ENCODE measurements around the gene KIF1C. TPM values are rescaled to one million over a fixed set of nuclear protein-coding genes. Genes with fewer than 3 reads are reported as not detected.
"Not testable (repeated sequence)": the region's sequence is repeated elsewhere in the genome, so short reads cannot be mapped to it uniquely, and the experiment has no call there.

The KIF1C gene
- total RNA-seq, 1 experiment from 2014 or later, result 95.9 TPM

- ChIA-PET CTCF (interaction anchor here (0.6 kb wide), 1 partner anchor 819 kb away, joined by 9 read pairs; no protein-coding TSS in a partner anchor), POLR2A (ENCODE audit: low non-redundant PET) (no interaction called here)
- intact Hi-C loops (cut with micrococcal nuclease; ENCODE audit: unreplicated experiment), result no loop called here
These were observed 29.5 kb downstream of the KIF1C start for GRCh38 chr17:5027299-5027698.

DNA sequence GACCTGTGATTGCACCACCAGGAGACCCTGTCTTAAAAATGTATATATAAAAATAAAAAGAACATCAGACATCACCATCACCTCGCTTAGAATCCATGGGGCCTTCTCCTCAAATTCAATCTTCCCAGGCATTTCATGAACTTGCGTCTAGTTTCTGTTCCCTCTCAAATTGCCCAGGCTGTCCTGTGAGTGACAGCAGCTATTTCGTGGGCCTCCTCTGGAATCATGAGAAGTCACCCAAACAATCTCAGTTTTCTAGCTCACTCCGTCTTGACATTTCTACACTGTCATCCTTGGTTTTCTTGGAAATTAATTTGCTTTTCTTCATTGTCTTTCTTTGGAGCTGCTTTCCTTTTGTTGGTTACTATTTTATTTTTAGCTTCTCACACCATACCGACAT is 30.2 kb downstream of the KIF1C start:
- no peaks in the 10 kb centered on the region for H3K9me3 ChIP-seq (ENCODE audit: low read depth, low read length, poor library complexity, severe bottlenecking)
- no peak for DNase-seq (ENCODE audit: low spot score)
- ChIA-PET CTCF (interaction anchor here (0.9 kb wide), 1 partner anchor 30 kb away, joined by 3 read pairs; no protein-coding TSS in a partner anchor), POLR2A (ENCODE audit: low non-redundant PET) (no interaction called here)
- H3K4me3 ChIP-seq (ENCODE audit: low read depth, low read length, poor library complexity, severe bottlenecking), result no peak overlapping the region
- H3K36me3 ChIP-seq (ENCODE audit: insufficient read depth, low read length, poor library complexity, severe bottlenecking), result peaks cover 2% of the 10 kb centered on the region
- H3K27me3 ChIP-seq (replicated peaks; ENCODE audit: insufficient read depth, low read depth, low read length, poor library complexity), result no peaks in the 10 kb centered on the region
- H3K27ac ChIP-seq (ENCODE audit: low read depth, low read length, poor library complexity, severe bottlenecking), result no peak overlapping the region
- BruUV-seq (replicated peaks), result no TSS peak
- intact Hi-C loops (cut with micrococcal nuclease; ENCODE audit: unreplicated experiment), result no loop called here
- TF ChIP-seq, protein P1, sequence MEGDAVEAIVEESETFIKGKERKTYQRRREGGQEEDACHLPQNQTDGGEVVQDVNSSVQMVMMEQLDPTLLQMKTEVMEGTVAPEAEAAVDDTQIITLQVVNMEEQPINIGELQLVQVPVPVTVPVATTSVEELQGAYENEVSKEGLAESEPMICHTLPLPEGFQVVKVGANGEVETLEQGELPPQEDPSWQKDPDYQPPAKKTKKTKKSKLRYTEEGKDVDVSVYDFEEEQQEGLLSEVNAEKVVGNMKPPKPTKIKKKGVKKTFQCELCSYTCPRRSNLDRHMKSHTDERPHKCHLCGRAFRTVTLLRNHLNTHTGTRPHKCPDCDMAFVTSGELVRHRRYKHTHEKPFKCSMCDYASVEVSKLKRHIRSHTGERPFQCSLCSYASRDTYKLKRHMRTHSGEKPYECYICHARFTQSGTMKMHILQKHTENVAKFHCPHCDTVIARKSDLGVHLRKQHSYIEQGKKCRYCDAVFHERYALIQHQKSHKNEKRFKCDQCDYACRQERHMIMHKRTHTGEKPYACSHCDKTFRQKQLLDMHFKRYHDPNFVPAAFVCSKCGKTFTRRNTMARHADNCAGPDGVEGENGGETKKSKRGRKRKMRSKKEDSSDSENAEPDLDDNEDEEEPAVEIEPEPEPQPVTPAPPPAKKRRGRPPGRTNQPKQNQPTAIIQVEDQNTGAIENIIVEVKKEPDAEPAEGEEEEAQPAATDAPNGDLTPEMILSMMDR (conservative IDR thresholded peaks at IDR 0.05; ENCODE audit: low read depth, low read length), result no peak
- TF ChIP-seq EZH2 (IDR thresholded peaks at IDR 0.05; ENCODE audit: borderline replicate concordance, low read depth, low read length, poor library complexity, severe bottlenecking), result no peak
- peaks cover 4% of the 10 kb centered on the region for H3K4me1 ChIP-seq (ENCODE audit: insufficient read depth, low read length, poor library complexity, severe bottlenecking)

More at GRCh38 chr17:5027299-5027698, 29.5 kb downstream of the KIF1C start:
- no peaks in the 10 kb centered on the region for H3K27me3 ChIP-seq (replicated peaks; ENCODE audit: insufficient read depth, low read depth, low read length, poor library complexity)
- no TSS peak for BruUV-seq (replicated peaks)
- peaks cover 4% of the 10 kb centered on the region for H3K4me1 ChIP-seq (ENCODE audit: insufficient read depth, low read length, poor library complexity, severe bottlenecking)
- H3K4me3 ChIP-seq (ENCODE audit: low read depth, low read length, poor library complexity, severe bottlenecking), result no peak overlapping the region
- no peak for TF ChIP-seq EZH2 (IDR thresholded peaks at IDR 0.05; ENCODE audit: borderline replicate concordance, low read depth, low read length, poor library complexity, severe bottlenecking)
- TF ChIP-seq, protein P1 (conservative IDR thresholded peaks at IDR 0.05; ENCODE audit: low read depth, low read length), result no peak
- DNase-seq (ENCODE audit: low spot score), result no peak
- H3K9me3 ChIP-seq (ENCODE audit: low read depth, low read length, poor library complexity, severe bottlenecking), result no peaks in the 10 kb centered on the region
- H3K36me3 ChIP-seq (ENCODE audit: insufficient read depth, low read length, poor library complexity, severe bottlenecking), result peaks cover 2% of the 10 kb centered on the region
- no peak overlapping the region for H3K27ac ChIP-seq (ENCODE audit: low read depth, low read length, poor library complexity, severe bottlenecking)

DNA sequence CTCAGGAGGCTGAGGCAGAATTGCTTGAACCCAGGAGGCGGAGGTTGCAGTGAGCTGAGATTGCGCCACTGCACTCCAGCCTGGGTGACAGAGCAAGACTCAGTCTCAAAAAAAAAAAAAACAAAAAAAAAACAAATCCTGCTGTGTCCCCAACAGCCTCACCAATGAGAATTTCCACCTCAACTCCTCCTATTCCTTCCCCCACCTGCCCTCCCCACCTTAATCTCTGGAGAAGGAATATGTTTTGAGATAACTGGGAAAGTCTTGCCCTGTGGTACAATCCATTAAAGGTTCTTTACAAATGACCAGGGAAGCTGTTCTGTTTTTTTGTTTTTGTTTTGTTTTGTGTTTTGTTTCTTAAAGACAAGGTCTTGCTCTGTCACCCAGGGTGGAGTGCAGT is 32.4 kb downstream of the KIF1C start:
- POLR2A ChIA-PET (ENCODE audit: low non-redundant PET); H3K4me1 ChIP-seq (ENCODE audit: insufficient read depth, low read length, poor library complexity, severe bottlenecking); intact Hi-C loops (cut with micrococcal nuclease; ENCODE audit: unreplicated experiment): not testable (repeated sequence)

More for the DNA sequence above, 32.4 kb downstream of the KIF1C start:
- CTCF ChIA-PET; H3K27ac ChIP-seq (ENCODE audit: low read depth, low read length, poor library complexity, severe bottlenecking); BruUV-seq (replicated peaks); H3K27me3 ChIP-seq (replicated peaks; ENCODE audit: insufficient read depth, low read depth, low read length, poor library complexity); H3K4me3 ChIP-seq (ENCODE audit: low read depth, low read length, poor library complexity, severe bottlenecking); H3K36me3 ChIP-seq (ENCODE audit: insufficient read depth, low read length, poor library complexity, severe bottlenecking); H3K9me3 ChIP-seq (ENCODE audit: low read depth, low read length, poor library complexity, severe bottlenecking); DNase-seq (ENCODE audit: low spot score): not testable (repeated sequence)
